A673 (cell line): ENCODE measurements around the gene IGSF21. TPM values are rescaled to one million over a fixed set of nuclear protein-coding genes. Genes with fewer than 3 reads are reported as not detected.

Experiments used
- BruUV-seq: library from RNA; stranded (reverse); fragments of 400-500 nt; replicated peaks from 2 replicates; lab custom pipeline; 2021; lab: Mats Ljungman, UMichigan
- CTCF ChIA-PET: fragments of 300-600 bp; sonication (Branson Sonifier 250); formaldehyde crosslinking; loops from one replicate; lab custom pipeline; 2022; ENCODE audit warnings: antibody characterized with exemption; lab: Charles Lee
- POLR2A ChIA-PET: fragments of 300-600 bp; sonication (Branson Sonifier 250); formaldehyde crosslinking; loops from one replicate; lab custom pipeline; 2022; ENCODE audit warnings: antibody characterized with exemption; ENCODE audit not compliant: low non-redundant PET; lab: Charles Lee
- DNase-seq: peaks from one replicate; pipeline ENCODE4 v3.0.0-alpha.2; 2015; ENCODE audit warnings: low spot score
- H3K27ac ChIP-seq: fragments of 200-600 bp; sonication (generic); 2 replicates; pipeline ENCODE4 v1.5.1; 2016; ENCODE audit warnings: mixed run types, low read depth, mild to moderate bottlenecking, mixed read lengths, antibody characterized with exemption, low read length; ENCODE audit not compliant: poor library complexity, severe bottlenecking
- H3K27me3 ChIP-seq: fragments of 200-600 bp; sonication (generic); replicated peaks from 2 replicates; pipeline ENCODE4 v1.6.1; 2017; ENCODE audit warnings: mixed run types, low read depth, mild to moderate bottlenecking, mixed read lengths, antibody characterized with exemption, low read length; ENCODE audit not compliant: insufficient read depth, poor library complexity
- H3K36me3 ChIP-seq: fragments of 200-600 bp; sonication (generic); 2 replicates; pipeline ENCODE4 v1.6.1; 2016; ENCODE audit warnings: mixed run types, mild to moderate bottlenecking, mixed read lengths, antibody characterized with exemption, low read length; ENCODE audit not compliant: insufficient read depth, poor library complexity, severe bottlenecking
- H3K4me1 ChIP-seq: fragments of 200-600 bp; sonication (generic); 2 replicates; pipeline ENCODE4 v1.6.1; 2017; ENCODE audit warnings: mixed run types, mild to moderate bottlenecking, mixed read lengths, antibody characterized with exemption, low read length; ENCODE audit not compliant: insufficient read depth, poor library complexity, severe bottlenecking
- H3K4me3 ChIP-seq: fragments of 200-600 bp; sonication (generic); 2 replicates; pipeline ENCODE4 v1.5.1; 2016; ENCODE audit warnings: low read depth, mixed run types, mild to moderate bottlenecking, mixed read lengths, low read length; ENCODE audit not compliant: poor library complexity, severe bottlenecking
- H3K9me3 ChIP-seq: fragments of 200-600 bp; sonication (generic); 2 replicates; pipeline ENCODE4 v1.6.1; 2016; ENCODE audit warnings: mixed run types, low read depth, mild to moderate bottlenecking, mixed read lengths, antibody characterized with exemption, low read length; ENCODE audit not compliant: poor library complexity, severe bottlenecking
- EZH2 ChIP-seq: fragments of 200-600 bp; sonication (generic); IDR thresholded peaks from 2 replicates; pipeline ENCODE4 v1.6.1; 2017; ENCODE audit warnings: borderline replicate concordance, low read depth, mild to moderate bottlenecking, mixed read lengths, antibody characterized with exemption, low read length; ENCODE audit not compliant: poor library complexity, severe bottlenecking
- intact Hi-C: fragments of 100-400 bp; cut with micrococcal nuclease; formaldehyde crosslinking; loops from one replicate; pipeline ENCODE4 v1.10.0; 2022; ENCODE audit not compliant: unreplicated experiment
- total RNA-seq: library from RNA; stranded (reverse); gene quantifications from 2 replicates; pipeline ENCODE4 v1.2.3, GENCODE V29; 2021
- TF ChIP-seq, protein P1 (sequence below): fragments of 300-800, 200-600 bp; sonication (generic); conservative IDR thresholded peaks from 2 replicates; pipeline ENCODE4 v1.5.1; 2017; ENCODE audit warnings: low read depth, mild to moderate bottlenecking, antibody characterized with exemption, low read length, moderate library complexity, mixed read lengths

Gene IGSF21
- total RNA-seq, 1 experiment from 2014 or later = 3.2 TPM

DNA sequence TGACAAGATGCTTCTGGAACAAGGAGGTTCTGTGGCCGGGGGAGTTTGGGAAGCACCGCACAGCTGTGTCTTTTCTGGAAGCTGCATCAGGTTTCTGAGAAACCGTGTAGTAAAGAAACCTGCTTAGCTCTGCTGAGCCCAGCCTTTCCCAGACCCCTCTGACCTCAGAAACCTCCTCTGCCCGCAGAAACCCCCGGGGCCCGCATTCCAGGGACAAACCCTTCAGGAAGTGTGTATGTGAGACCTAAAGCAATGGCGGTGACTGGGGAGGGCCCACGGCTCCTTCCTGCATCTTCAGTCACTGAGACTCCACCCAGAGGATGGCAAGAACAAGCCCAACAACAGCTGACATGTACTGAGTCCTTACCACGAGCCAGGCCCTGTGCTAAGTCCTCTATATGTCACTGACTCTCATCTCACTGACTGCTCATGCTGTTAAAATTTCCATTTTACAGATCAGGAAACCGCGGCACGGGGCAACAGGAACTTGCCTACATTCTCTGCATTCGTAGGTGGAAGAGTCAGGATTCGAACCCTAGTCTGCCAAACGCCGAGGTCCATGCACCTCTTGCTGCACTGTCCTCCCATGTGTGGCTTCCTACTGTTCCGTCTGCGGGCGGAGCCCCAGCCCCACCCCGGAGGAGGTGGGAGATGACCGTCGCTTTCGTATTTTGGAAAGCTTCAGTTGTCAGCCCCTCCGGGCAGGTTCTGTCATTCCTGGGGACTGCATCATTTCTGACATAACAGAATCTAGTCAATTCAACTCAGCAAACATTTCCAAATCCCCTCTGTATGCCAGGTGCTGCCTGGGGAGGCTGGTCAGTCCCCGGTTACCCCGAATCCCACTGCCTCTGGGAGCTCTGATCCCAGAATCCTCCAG is 299.8 kb downstream of the IGSF21 start:
- Histone ChIP-seq H3K4me1 (peaks cover 7% of the 10 kb centered on the region), H3K4me3 (no peak overlapping the region), H3K27ac (no peak overlapping the region), H3K9me3 (peaks cover 7% of the 10 kb centered on the region), H3K36me3 (no peaks in the 10 kb centered on the region), H3K27me3 (no peaks in the 10 kb centered on the region)
- no TSS peak for BruUV-seq
- POLR2A ChIA-PET = no interaction called here
- no peak for TF ChIP-seq EZH2
- TF ChIP-seq, protein P1, sequence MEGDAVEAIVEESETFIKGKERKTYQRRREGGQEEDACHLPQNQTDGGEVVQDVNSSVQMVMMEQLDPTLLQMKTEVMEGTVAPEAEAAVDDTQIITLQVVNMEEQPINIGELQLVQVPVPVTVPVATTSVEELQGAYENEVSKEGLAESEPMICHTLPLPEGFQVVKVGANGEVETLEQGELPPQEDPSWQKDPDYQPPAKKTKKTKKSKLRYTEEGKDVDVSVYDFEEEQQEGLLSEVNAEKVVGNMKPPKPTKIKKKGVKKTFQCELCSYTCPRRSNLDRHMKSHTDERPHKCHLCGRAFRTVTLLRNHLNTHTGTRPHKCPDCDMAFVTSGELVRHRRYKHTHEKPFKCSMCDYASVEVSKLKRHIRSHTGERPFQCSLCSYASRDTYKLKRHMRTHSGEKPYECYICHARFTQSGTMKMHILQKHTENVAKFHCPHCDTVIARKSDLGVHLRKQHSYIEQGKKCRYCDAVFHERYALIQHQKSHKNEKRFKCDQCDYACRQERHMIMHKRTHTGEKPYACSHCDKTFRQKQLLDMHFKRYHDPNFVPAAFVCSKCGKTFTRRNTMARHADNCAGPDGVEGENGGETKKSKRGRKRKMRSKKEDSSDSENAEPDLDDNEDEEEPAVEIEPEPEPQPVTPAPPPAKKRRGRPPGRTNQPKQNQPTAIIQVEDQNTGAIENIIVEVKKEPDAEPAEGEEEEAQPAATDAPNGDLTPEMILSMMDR = no peak
- CTCF ChIA-PET = no interaction called here
- intact Hi-C loops = no loop called here
- DNase-seq = no peak

DNA sequence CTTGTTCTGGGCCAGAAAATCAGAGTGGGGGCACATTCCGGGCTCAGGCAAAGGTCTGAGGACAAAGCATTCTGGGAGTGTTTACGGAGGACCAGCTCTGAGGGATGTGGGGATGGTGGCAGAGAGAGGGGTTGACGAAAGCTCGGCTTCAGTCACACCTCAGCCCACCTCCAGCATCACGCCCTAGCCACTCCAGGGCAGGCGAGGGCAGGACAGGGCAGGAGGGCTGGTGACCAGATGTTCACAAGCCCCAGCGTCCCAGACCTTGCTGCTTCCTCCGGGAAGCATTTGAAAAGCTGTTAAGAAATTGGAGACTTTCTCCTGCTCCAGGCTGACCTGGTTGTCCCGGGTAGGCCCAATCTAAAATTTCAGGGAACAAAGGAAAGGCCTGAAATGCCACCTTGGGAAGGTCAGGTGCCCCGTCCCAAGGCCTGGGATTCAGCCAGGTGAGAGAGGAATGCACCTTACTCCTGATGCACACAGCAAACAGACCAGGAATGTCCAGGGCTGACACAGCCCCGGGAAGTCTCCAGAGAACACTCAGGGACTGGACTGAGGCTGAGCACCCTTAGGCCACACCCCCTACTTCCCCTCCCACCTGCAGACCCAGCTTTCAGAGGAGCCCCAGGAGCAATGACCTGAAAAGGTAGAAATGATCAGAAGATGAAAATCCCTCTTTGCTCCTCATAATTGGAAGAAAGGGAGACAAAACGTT is 301.2 kb downstream of the IGSF21 start:
- Histone ChIP-seq H3K27ac (no peak overlapping the region), H3K9me3 (peaks cover 9% of the 10 kb centered on the region), H3K4me3 (no peak overlapping the region), H3K4me1 (no peaks in the 10 kb centered on the region), H3K27me3 (no peaks in the 10 kb centered on the region), H3K36me3 (no peaks in the 10 kb centered on the region)
- DNase-seq = no peak
- TF ChIP-seq EZH2 = no peak
- TF ChIP-seq, protein P1 = no peak
- POLR2A ChIA-PET = no interaction called here
- CTCF ChIA-PET = no interaction called here
- BruUV-seq = no TSS peak
- intact Hi-C loops = no loop called here

DNA sequence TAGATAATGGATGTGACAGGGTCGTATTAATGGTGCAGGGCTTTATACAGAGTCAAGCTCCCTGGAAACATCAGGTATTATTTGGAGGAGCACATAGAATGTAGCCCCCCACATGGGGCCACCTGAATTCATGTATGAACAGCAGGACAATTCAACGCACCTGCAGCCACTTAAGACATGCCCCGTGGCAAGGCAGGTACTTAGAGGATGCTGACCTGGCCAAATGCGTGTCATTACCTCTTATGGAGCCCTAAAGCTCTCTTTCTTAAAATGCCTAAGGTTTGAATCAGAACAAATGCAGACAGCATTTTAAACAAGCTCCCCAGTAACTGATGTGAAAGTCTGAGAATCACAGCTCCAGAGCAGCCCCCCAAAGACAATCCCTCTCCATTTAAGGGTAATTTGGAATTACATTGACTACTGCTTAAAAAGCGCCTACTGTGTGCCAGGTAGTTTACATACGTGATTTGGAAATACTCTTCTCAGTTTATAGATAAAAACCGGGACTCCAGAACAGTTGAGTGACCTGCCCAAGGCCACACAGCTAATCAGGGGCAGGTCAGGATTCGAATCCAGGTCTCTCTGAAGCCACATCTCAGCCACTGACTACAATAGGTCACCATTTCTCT is 302.1 kb downstream of the IGSF21 start:
- no peaks in the 10 kb centered on the region for H3K4me1 ChIP-seq
- intact Hi-C loops = no loop called here
- H3K27me3 ChIP-seq = no peaks in the 10 kb centered on the region
- POLR2A ChIA-PET = no interaction called here
- no peak overlapping the region for H3K27ac ChIP-seq
- no TSS peak for BruUV-seq
- CTCF ChIA-PET = no interaction called here
- no peak for DNase-seq
- H3K9me3 ChIP-seq = peaks cover 9% of the 10 kb centered on the region
- TF ChIP-seq, protein P1 = no peak
- no peak for TF ChIP-seq EZH2
- H3K4me3 ChIP-seq = no peak overlapping the region
- H3K36me3 ChIP-seq = no peaks in the 10 kb centered on the region
